GM12878 (cell line): ENCODE results near the gene AFG1L. TPM values are rescaled to one million over a fixed set of nuclear protein-coding genes. Genes with fewer than 3 reads are reported as not detected.

ENCODE experiments used
- ZBTB11 ChIP-seq: fragments of 450-650 bp; formaldehyde crosslinking; IDR thresholded peaks from 2 replicates; pipeline ENCODE4 v1.5.0; 2022; ENCODE audit warnings: mild to moderate bottlenecking, missing genetic modification characterization
- ZBTB4 ChIP-seq: fragments of 450-650 bp; formaldehyde crosslinking; IDR thresholded peaks from 2 replicates; pipeline ENCODE4 v1.4.0; 2022; ENCODE audit warnings: mild to moderate bottlenecking, moderate library complexity
- polyA plus RNA-seq, 11 experiments: library from polyadenylated mRNA; depleted of rRNA in 4 of 11; unstranded in 6 of 11; stranded (reverse) in 5 of 11; fragments of >200 nt; fragmentation: Nextera tagmentation in 4 of 11; fragmentation: Illumina TruSeq in 1 of 11; extraction: Ambion mirVana in 4 of 11; extraction: Trizol in 1 of 11; gene quantifications; 1 replicate in 1 of 11; 2 replicates in 10 of 11; pipeline versions ENCODE4 v1.2.1 to v1.2.3, GENCODE V29; 2011 to 2016; ENCODE audit warnings: inconsistent platforms in 2 of 11, missing spikeins in 2 of 11, low read depth in 1 of 11
- total RNA-seq, 4 experiments: library from RNA; depleted of rRNA in 3 of 4; stranded (reverse); fragments of >200 nt in 3 of 4; fragmentation: Illumina TruSeq in 1 of 4; extraction: Trizol in 1 of 4; gene quantifications; 2 replicates each; pipeline versions ENCODE4 v1.2.1 to v1.2.3, GENCODE V29; 2013 to 2021
- TF ChIP-seq, protein P1 (sequence below), 3 experiments: IDR thresholded peaks in 2 of 3; conservative IDR thresholded peaks in 1 of 3; 2 replicates each; pipeline ENCODE4 v1.5.1; 2011; ENCODE audit warnings: low read depth in 3 of 3, low read length in 3 of 3, mild to moderate bottlenecking in 3 of 3, control low read depth in 2 of 3, moderate library complexity in 2 of 3, inconsistent platforms in 1 of 3, mixed read lengths in 1 of 3; ENCODE audit not compliant: control insufficient read depth in 2 of 3, insufficient read depth in 1 of 3; ENCODE audit errors: extremely low read depth in 1 of 3

Gene AFG1L
- total and polyA plus RNA-seq, 10 of the 15 experiments (the other 5 are each of a cell fraction or from before 2014, with no cell fraction given): 2.3 to 9.0 (median 4.3) TPM

- TF ChIP-seq, protein P1, sequence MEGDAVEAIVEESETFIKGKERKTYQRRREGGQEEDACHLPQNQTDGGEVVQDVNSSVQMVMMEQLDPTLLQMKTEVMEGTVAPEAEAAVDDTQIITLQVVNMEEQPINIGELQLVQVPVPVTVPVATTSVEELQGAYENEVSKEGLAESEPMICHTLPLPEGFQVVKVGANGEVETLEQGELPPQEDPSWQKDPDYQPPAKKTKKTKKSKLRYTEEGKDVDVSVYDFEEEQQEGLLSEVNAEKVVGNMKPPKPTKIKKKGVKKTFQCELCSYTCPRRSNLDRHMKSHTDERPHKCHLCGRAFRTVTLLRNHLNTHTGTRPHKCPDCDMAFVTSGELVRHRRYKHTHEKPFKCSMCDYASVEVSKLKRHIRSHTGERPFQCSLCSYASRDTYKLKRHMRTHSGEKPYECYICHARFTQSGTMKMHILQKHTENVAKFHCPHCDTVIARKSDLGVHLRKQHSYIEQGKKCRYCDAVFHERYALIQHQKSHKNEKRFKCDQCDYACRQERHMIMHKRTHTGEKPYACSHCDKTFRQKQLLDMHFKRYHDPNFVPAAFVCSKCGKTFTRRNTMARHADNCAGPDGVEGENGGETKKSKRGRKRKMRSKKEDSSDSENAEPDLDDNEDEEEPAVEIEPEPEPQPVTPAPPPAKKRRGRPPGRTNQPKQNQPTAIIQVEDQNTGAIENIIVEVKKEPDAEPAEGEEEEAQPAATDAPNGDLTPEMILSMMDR (IDR thresholded peaks at IDR 0.05 in 2 of 3, conservative IDR thresholded peaks at IDR 0.05 in 1 of 3; ENCODE audit: control insufficient read depth in 2 of 3, extremely low read depth in 1 of 3, insufficient read depth in 1 of 3, low read depth in 3 of 3, low read length in 3 of 3): no peak
- TF ChIP-seq ZBTB4 (CRISPR knock-in tag) (no peak), ZBTB11 (CRISPR knock-in tag) (no peak)
Measured at GRCh38 chr6:108312605-108313004, 17.8 kb downstream of the AFG1L start (continued).
